Measurements from ENCODE around the gene MAPRE3.
"Not testable (repeated sequence)": the region's sequence is repeated elsewhere in the genome, so short reads cannot be mapped to it uniquely, and the experiment has no call there.

Gene MAPRE3

GRCh38 chr2:27071277-27071989, 101.0 kb downstream of the MAPRE3 start, which contains the start of gene OST4:
Gene OST4 (minus strand): TSS chr2:27071654.
- peak within 1 kb of the TSS; percentile 93 for H3K4me3 ChIP-seq (ENCODE audit: low read depth, low read length)
- H3K9me3 ChIP-seq (ENCODE audit: severe bottlenecking), result no peaks in the 10 kb centered on the region
- DNase-seq, result peak; percentile 93
- no peaks in the 10 kb centered on the region for H3K27me3 ChIP-seq (ENCODE audit: insufficient read depth, low read depth, severe bottlenecking)
- peak within 1 kb of the TSS; percentile 83 for H3K27ac ChIP-seq
- peaks cover 36% of the 10 kb centered on the region for H3K36me3 ChIP-seq
- TF ChIP-seq, protein P1, sequence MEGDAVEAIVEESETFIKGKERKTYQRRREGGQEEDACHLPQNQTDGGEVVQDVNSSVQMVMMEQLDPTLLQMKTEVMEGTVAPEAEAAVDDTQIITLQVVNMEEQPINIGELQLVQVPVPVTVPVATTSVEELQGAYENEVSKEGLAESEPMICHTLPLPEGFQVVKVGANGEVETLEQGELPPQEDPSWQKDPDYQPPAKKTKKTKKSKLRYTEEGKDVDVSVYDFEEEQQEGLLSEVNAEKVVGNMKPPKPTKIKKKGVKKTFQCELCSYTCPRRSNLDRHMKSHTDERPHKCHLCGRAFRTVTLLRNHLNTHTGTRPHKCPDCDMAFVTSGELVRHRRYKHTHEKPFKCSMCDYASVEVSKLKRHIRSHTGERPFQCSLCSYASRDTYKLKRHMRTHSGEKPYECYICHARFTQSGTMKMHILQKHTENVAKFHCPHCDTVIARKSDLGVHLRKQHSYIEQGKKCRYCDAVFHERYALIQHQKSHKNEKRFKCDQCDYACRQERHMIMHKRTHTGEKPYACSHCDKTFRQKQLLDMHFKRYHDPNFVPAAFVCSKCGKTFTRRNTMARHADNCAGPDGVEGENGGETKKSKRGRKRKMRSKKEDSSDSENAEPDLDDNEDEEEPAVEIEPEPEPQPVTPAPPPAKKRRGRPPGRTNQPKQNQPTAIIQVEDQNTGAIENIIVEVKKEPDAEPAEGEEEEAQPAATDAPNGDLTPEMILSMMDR (IDR thresholded peaks at IDR 0.05; ENCODE audit: low read depth, low read length), result 0 out of 2 replicates have a peak, but pooled peaks have one; percentile 0

GRCh38 chr2:27071990-27072830, 101.8 kb downstream of the MAPRE3 start:
- H3K27ac ChIP-seq, result peak overlapping the region; percentile 65
- H3K9me3 ChIP-seq (ENCODE audit: severe bottlenecking), result no peaks in the 10 kb centered on the region
- H3K36me3 ChIP-seq, result peaks cover 32% of the 10 kb centered on the region
- H3K27me3 ChIP-seq (ENCODE audit: insufficient read depth, low read depth, severe bottlenecking), result no peaks in the 10 kb centered on the region
- peak overlapping the region; percentile 93 for H3K4me3 ChIP-seq (ENCODE audit: low read depth, low read length)
- peak; percentile 53 for DNase-seq
- TF ChIP-seq, protein P1 (IDR thresholded peaks at IDR 0.05; ENCODE audit: low read depth, low read length), result no peak

DNA sequence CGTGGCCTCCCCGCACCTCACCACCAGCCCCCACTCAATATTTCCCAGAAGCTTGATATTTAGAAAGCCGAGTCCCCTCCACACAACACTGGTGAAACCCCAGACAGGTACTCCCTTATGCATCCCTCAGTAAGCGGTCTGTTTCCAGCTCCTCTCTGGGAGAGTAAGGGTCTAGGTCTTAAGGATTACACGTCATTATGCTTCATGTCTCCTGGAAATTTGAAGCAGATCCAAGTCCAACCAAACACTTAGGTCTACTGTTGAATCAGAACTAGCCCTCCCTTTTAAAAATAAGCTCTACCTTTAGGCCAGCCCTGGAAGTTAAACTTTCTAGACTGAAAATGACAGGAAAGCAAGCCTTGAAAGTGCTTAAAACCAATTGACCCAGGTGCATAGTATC, 102.5 kb downstream of the MAPRE3 start:
- H3K36me3 ChIP-seq, result peaks cover 26% of the 10 kb centered on the region
- peak overlapping the region; percentile 93; the same call in 1 of the 2 replicates for H3K4me3 ChIP-seq (ENCODE audit: low read depth, low read length)
- H3K27me3 ChIP-seq (ENCODE audit: insufficient read depth, low read depth, severe bottlenecking), result no peaks in the 10 kb centered on the region
- no peak for DNase-seq
- peak overlapping the region; percentile 65 for H3K27ac ChIP-seq
- no peaks in the 10 kb centered on the region for H3K9me3 ChIP-seq (ENCODE audit: severe bottlenecking)
- TF ChIP-seq, protein P1 (IDR thresholded peaks at IDR 0.05; ENCODE audit: low read depth, low read length), result no peak

DNA sequence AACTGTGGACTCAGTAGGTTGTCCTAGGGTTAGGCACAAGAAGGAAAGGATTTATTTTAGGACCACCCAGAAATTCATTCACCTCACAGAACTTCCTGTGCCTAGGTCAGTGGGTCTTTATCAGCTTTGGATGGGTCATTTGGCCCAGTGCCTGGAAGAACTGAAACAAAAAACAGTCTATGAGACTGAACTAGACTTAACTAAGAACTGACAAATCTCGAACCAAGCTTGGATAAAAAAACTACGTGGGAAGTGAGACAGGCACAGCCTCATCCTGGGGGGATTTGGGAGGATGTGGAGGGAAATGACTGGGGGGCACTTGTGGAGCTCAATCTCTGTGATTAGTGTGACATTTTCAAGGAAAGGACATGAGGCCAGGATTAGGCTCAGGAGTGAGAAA, 103.3 kb downstream of the MAPRE3 start:
- no peaks in the 10 kb centered on the region for H3K27me3 ChIP-seq (ENCODE audit: insufficient read depth, low read depth, severe bottlenecking)
- H3K36me3 ChIP-seq, result peaks cover 18% of the 10 kb centered on the region
- H3K4me3 ChIP-seq (ENCODE audit: low read depth, low read length), result no peak overlapping the region
- DNase-seq, result no peak
- no peak overlapping the region for H3K27ac ChIP-seq
- TF ChIP-seq, protein P1 (IDR thresholded peaks at IDR 0.05; ENCODE audit: low read depth, low read length), result no peak
- no peaks in the 10 kb centered on the region for H3K9me3 ChIP-seq (ENCODE audit: severe bottlenecking)

- DNase-seq, result no peak
- Histone ChIP-seq H3K27ac (no peak overlapping the region), H3K36me3 (peaks cover 6% of the 10 kb centered on the region), H3K4me3 (ENCODE audit: low read depth, low read length) (no peak overlapping the region), H3K27me3 (ENCODE audit: insufficient read depth, low read depth, severe bottlenecking) (no peaks in the 10 kb centered on the region), H3K9me3 (ENCODE audit: severe bottlenecking) (no peaks in the 10 kb centered on the region)
- TF ChIP-seq, protein P1 (IDR thresholded peaks at IDR 0.05; ENCODE audit: low read depth, low read length), result no peak
These were observed 104.5 kb downstream of the MAPRE3 start for GRCh38 chr2:27074738-27075565.

DNA sequence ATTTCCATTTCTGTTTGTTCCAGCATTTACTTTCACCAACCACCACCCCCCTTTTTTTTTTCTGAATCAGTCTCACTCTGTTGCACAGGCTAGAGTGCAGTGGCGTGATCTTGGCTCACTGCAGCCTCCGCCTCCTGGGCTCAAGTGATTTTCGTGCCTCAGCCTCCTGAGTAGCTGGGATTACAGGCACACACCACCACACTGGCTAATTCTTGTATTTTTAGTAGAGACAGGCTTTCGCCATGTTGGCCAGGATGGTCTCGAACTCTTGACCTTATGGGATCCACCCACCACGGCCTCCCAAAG, 105.1 kb downstream of the MAPRE3 start:
- not testable (repeated sequence) for H3K4me3 ChIP-seq (ENCODE audit: low read depth, low read length); DNase-seq; H3K27ac ChIP-seq; H3K36me3 ChIP-seq; H3K27me3 ChIP-seq (ENCODE audit: insufficient read depth, low read depth, severe bottlenecking); H3K9me3 ChIP-seq (ENCODE audit: severe bottlenecking)
